K562 (cell line): ENCODE measurements around the gene SRCAP. TPM values are rescaled to one million over a fixed set of nuclear protein-coding genes. Genes with fewer than 3 reads are reported as not detected.
A peak's percentile ranks its signal among the peaks of the same experiment; 100 is the strongest.

Experiments
- CREB5 ChIP-seq: fragments of 250-450 bp; sonication (Bioruptor Pico); IDR thresholded peaks from 2 replicates; pipeline ENCODE4 v1.5.0; 2020; ENCODE audit warnings: mild to moderate bottlenecking
- CXXC5 ChIP-seq: fragments of 250-450 bp; sonication (Bioruptor Pico); IDR thresholded peaks from 2 replicates; pipeline ENCODE4 v1.8.0; 2022; ENCODE audit warnings: inconsistent platforms, mild to moderate bottlenecking, moderate library complexity
- E2F6 ChIP-seq, 2 experiments: IDR thresholded peaks; 2 replicates each; pipeline ENCODE4 v1.6.1; 2011; ENCODE audit warnings: borderline replicate concordance in 1 of 2, control low read depth in 1 of 2, low read depth in 1 of 2, low read length in 1 of 2, mild to moderate bottlenecking in 1 of 2, mixed read lengths in 1 of 2, moderate library complexity in 1 of 2; ENCODE audit not compliant: insufficient read depth in 1 of 2, insufficient read length in 1 of 2, poor library complexity in 1 of 2, severe bottlenecking in 1 of 2; ENCODE audit errors: extremely low read depth in 1 of 2
- HINFP ChIP-seq: fragments of 450-650 bp; conservative IDR thresholded peaks from 2 replicates; pipeline ENCODE4 v1.6.1; 2016; ENCODE audit warnings: missing genetic modification characterization, low read depth, mild to moderate bottlenecking, control low read depth, missing compliant biosample characterization
- LEF1 ChIP-seq: fragments of 450-650 bp; IDR thresholded peaks from 2 replicates; pipeline ENCODE4 v1.6.1; 2016; ENCODE audit warnings: mild to moderate bottlenecking
- MTA2 ChIP-seq: fragments of 450-650 bp; IDR thresholded peaks from 2 replicates; pipeline ENCODE4 v1.6.1; 2016; ENCODE audit warnings: low read depth
- MYC ChIP-seq, 2 experiments: fragments of 250-450 bp in 1 of 2; sonication (Bioruptor Pico) in 1 of 2; IDR thresholded peaks; 2 replicates each; pipeline versions ENCODE4 v1.5.1 to v1.6.1; 2012 to 2021; ENCODE audit warnings: low read depth in 2 of 2, borderline replicate concordance in 1 of 2, improper control_type of control experiment in 1 of 2, low read length in 1 of 2, mild to moderate bottlenecking in 1 of 2, moderate library complexity in 1 of 2
- NCOR1 ChIP-seq: fragments of 450-650 bp; IDR thresholded peaks from 2 replicates; pipeline ENCODE4 v1.6.1; 2016; ENCODE audit warnings: mild to moderate bottlenecking, moderate library complexity
- NELFE ChIP-seq: IDR thresholded peaks from 2 replicates; pipeline ENCODE4 v1.6.1; 2011; ENCODE audit warnings: mild to moderate bottlenecking; ENCODE audit not compliant: insufficient read depth, insufficient read length
- NFYB ChIP-seq: IDR thresholded peaks from 2 replicates; pipeline ENCODE4 v1.6.1; 2011; ENCODE audit warnings: mild to moderate bottlenecking, moderate library complexity; ENCODE audit not compliant: insufficient read length; ENCODE audit errors: extremely low read depth
- POLR2G ChIP-seq: fragments of 200-400 bp; formaldehyde crosslinking; IDR thresholded peaks from 2 replicates; pipeline ENCODE4 v1.6.1; 2017; ENCODE audit warnings: low read depth, mild to moderate bottlenecking, antibody characterized with exemption, low read length, moderate library complexity
- PYGO2 ChIP-seq: fragments of 450-650 bp; IDR thresholded peaks from 2 replicates; pipeline ENCODE4 v1.6.1; 2016; ENCODE audit warnings: mild to moderate bottlenecking, missing genetic modification characterization, moderate library complexity, missing compliant biosample characterization
- RBM25 ChIP-seq: fragments of 200-400 bp; formaldehyde crosslinking; IDR thresholded peaks from 2 replicates; pipeline ENCODE4 v1.6.1; 2018; ENCODE audit warnings: low read length, low read depth, moderate library complexity; ENCODE audit not compliant: severe bottlenecking
- SRSF1 ChIP-seq: fragments of 200-400 bp; formaldehyde crosslinking; IDR thresholded peaks from 2 replicates; pipeline ENCODE4 v1.6.1; 2017; ENCODE audit warnings: mild to moderate bottlenecking, low read depth, low read length, moderate library complexity
- TCFL5 ChIP-seq: fragments of 250-450 bp; sonication (Bioruptor Pico); conservative IDR thresholded peaks from 2 replicates; pipeline ENCODE4 v1.6.1; 2021; ENCODE audit warnings: mild to moderate bottlenecking, moderate library complexity, matching md5 sums
- ZFP91 ChIP-seq: sonication (generic); formaldehyde crosslinking; IDR thresholded peaks from 2 replicates; pipeline ENCODE4 v1.8.0; 2022; ENCODE audit warnings: mild to moderate bottlenecking, missing genetic modification reagents
- ZNF212 ChIP-seq: fragments of 450-650 bp; formaldehyde crosslinking; IDR thresholded peaks from 2 replicates; pipeline ENCODE4 v1.4.0; 2020; ENCODE audit warnings: mild to moderate bottlenecking
- ZNF280B ChIP-seq: fragments of 250-450 bp; sonication (Bioruptor Pico); IDR thresholded peaks from 2 replicates; pipeline ENCODE4 v1.5.1; 2021; ENCODE audit warnings: mild to moderate bottlenecking
- polyA plus RNA-seq, 8 experiments: library from polyadenylated mRNA; depleted of rRNA in 4 of 8; stranded (reverse) in 5 of 8; unstranded in 3 of 8; fragments of >200 nt; fragmentation: Nextera tagmentation in 2 of 8; fragmentation: Illumina TruSeq in 1 of 8; extraction: Ambion mirVana in 2 of 8; extraction: Trizol in 1 of 8; gene quantifications; 2 replicates each; pipeline versions ENCODE4 v1.2.1 to v1.2.3, GENCODE V29; 2011 to 2014; ENCODE audit warnings: inconsistent platforms in 1 of 8, missing spikeins in 1 of 8
- total RNA-seq, 7 experiments: library from RNA; depleted of rRNA in 6 of 7; stranded (reverse); fragments of >200 nt in 6 of 7; fragmentation: Illumina TruSeq in 2 of 7; extraction: Trizol in 2 of 7; gene quantifications; 2 replicates each; pipeline versions ENCODE4 v1.2.1 to v1.2.3, GENCODE V29; 2011 to 2021; ENCODE audit warnings: low replicate concordance in 1 of 7

SRCAP gene
- total and polyA plus RNA-seq, 9 of the 15 experiments (the other 6 are each of a cell fraction or from before 2014, with no cell fraction given): 0.21 to 62.6 (median 5.8) TPM

GRCh38 chr16:30761928-30762902 lies 63.2 kb downstream of the SRCAP start, which contains the start of the genes CFAP119 and RNF40 (continued):
- peak; percentile 89 for TF ChIP-seq HINFP (tag)
- no peak for TF ChIP-seq NCOR1
- TF ChIP-seq MYC (IDR thresholded peaks at IDR 0.05; ENCODE audit: low read depth, low read length): peak; percentile 54
- no peak for TF ChIP-seq MYC (CRISPR knock-in tag; IDR thresholded peaks at IDR 0.05; ENCODE audit: borderline replicate concordance, low read depth)
- no peak for TF ChIP-seq ZNF212 (CRISPR knock-in tag)
- no peak for TF ChIP-seq LEF1
- peak in 1 of 2 experiments; percentile 30 for TF ChIP-seq E2F6 (IDR thresholded peaks at IDR 0.05; ENCODE audit: borderline replicate concordance in 1 of 2, extremely low read depth in 1 of 2, insufficient read depth in 1 of 2, insufficient read length in 1 of 2, low read depth in 1 of 2, low read length in 1 of 2, poor library complexity in 1 of 2, severe bottlenecking in 1 of 2)
- TF ChIP-seq CXXC5 (CRISPR knock-in tag): peak; percentile 79
- TF ChIP-seq RBM25: no peak
- TF ChIP-seq MTA2: no peak
- peak; percentile 2 for TF ChIP-seq NFYB
- no peak for TF ChIP-seq SRSF1
- TF ChIP-seq NELFE: no peak
- TF ChIP-seq ZFP91 (CRISPR knock-in tag): no peak
- no peak for TF ChIP-seq CREB5 (CRISPR knock-in tag)
- no peak for TF ChIP-seq TCFL5
- no peak for TF ChIP-seq ZNF280B
- TF ChIP-seq PYGO2 (tag): no peak
- TF ChIP-seq POLR2G: peak; percentile 85
